GM19468 (cell line): ENCODE results near the gene OR8G1.
A peak's percentile ranks its signal among the peaks of the same experiment; 100 is the strongest.
"Not testable (repeated sequence)": the region's sequence is repeated elsewhere in the genome, so short reads cannot be mapped to it uniquely, and the experiment has no call there.

Source experiments
- ATAC-seq: cut with Tn5 transposase; IDR thresholded peaks from one replicate; pipeline ENCODE4 v1.9.1; 2021; ENCODE audit warnings: mild to moderate bottlenecking, moderate library complexity, moderate number of reproducible peaks; ENCODE audit not compliant: unreplicated experiment; ENCODE audit errors: extremely low read depth

OR8G1 gene

GRCh38 chr11:124240621-124241397 lies at the start of gene OR8G1:
Gene OR8G1, plus strand, starts transcription at chr11:124241095. Its CDS starts 8,581 bp downstream, at chr11:124249676.
- no peak for ATAC-seq

DNA sequence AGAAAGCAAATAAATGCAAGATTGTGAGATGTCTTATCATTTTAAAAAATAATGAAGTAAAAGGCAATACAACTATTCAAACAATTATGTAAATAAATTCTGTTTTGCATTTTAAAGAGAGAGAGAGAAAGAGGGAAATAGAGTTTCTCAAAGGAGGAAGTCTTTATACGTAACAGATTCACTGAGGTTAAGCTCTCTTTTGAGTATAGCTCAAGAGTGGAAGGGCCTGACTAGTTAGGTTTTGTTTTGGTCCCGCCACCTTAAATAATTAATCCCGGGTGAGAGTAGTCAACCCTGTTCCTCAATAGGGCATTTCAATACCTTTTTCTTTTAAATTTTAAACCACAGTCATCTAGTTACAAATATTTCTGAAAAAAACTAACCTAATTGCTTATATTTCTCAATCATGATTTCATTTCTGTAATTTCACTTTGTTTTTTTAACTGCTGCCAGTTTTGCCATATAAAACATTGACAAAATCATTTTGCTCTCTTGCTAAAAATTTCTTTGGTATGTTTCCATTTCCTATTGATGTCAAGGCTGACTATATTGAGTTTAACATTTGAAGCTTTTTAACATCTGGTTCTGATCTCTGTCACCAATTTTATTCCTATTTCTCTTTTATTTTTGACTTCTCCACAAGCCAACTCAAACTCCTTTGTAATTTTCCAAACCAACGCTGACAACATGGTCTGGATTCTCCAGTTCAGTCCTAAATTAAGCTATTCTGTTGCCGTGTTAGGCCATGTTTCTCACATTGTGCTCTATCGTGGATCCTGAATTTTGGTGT lies 47.5 kb upstream of the OR8G1 start:
- no peak for ATAC-seq

DNA sequence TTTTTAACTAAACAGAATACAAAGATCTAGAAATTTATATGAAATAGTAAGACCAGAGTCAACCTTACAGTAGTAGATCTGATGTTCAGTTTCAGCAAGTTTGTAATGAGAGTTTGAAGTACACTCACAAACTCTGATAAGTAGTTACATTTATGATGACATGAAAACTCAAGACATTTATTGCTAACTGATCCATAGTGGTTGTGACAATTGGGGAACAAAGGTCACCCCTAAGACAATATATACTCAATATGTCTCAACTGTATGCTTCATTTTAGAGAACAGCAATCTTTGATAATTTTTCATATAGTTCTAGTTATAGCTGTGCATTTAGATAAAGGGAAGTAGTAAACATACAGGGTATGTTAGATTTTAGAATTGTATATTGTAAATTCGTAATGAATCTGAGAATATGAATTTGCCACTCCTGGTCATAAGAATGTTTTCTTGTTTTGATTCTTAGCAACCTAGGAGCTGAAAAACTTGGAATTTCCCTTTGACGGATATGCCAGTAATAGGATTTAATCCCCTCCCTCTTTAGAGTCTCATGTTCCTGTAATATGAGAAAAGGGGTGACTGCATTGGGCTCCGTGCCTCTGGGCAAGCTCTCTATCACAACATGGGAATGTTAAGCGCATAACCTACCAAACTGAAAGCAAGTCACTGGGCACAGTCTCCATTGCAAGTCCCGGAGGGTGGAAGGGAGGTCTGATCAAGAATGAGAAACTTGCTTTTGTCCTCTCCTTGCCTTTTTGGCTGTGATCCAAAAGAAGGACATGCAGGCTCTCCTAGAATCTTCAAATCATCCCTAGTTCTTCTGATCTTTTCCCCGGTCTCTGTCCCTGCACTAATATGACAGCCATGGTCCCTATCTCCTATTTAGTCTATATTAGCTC lies 46.4 kb upstream of the OR8G1 start:
- no peak for ATAC-seq

DNA sequence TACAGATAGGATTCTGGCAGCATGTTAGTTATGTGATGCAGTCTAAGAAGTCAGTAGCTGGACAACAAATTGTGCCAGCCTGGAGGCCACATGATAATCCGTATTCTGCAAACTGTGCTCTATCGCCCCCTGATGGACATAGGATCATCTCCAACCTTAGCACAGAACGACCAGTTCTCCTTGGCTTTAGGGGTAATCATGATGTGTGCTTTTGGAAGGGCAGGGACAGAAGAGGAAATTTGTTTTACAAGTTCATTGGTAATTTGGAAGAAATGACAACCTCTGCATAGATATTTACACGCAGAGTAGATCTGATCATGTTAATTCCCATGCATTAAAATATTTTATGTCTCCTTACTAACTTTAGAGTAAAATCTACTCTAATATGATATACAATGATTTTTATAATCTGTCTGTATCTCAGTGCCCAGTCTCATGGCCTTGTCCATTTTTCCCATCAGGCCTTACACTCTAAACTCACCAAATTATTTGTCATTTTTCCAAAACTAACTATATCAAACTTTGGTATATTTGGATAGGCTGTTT lies 45.6 kb upstream of the OR8G1 start:
- peak; percentile 64 for ATAC-seq

DNA sequence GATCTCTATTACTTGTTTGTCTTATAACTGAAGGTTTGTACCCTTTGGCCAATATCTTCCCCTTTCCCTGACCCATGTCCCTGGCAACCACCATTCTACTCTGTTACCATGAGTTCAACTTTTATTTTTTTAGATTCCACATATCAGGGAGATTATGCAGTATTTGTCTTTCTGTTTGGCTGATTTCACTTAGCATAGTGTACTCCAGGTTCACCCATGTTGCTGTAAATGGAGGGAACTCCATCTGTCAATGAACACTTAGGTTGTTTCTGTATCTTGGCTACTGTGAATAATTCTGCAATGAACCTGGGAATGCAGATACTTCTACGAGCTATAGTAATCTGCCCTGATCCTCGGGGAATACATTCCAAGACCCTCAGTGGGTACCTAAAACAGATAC lies 42.9 kb upstream of the OR8G1 start:
- no peak for ATAC-seq

DNA sequence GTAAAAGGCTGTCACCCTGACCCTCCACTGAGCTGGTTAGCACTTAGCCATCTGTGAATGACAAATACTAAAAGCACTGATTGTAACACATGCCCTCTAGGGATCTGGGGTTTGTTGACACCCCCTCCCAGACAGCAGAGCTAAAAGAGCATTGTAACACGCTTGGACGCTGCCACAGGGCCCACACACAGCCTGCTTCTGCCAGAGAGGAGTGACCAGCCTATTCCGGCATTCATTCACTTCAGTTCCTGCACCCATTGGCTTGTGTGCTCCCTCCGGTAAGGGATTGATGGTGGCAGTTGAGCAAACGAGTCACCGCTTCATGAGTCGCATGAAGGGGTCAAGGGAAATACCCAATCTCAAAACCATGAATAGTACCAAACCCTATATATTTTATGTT lies 42.0 kb upstream of the OR8G1 start:
- ATAC-seq: no peak

- ATAC-seq: no peak
Measured at GRCh38 chr11:124199702-124200101, 41.2 kb upstream of the OR8G1 start.

GRCh38 chr11:124200671-124201070 lies 40.2 kb upstream of the OR8G1 start:
- ATAC-seq: no peak

DNA sequence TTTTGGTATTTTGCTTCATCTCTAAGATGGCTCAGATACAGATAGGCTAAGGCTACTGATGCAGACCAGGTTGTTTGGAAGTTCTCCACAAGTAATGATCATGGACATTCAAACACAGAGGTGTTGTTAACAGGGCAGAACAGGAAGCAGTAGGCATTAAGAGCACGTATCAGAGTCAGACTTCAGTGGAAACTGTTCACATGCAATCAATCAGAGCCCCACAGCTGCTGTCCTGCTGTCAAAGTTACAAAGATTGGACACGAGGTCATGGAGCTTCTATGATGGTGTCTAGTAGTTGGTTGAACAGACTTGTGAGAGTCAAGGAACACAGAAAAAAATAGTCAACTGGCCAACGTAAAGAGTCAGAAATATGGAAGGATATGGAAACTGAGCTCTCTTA lies 37.9 kb upstream of the OR8G1 start:
- no peak for ATAC-seq

DNA sequence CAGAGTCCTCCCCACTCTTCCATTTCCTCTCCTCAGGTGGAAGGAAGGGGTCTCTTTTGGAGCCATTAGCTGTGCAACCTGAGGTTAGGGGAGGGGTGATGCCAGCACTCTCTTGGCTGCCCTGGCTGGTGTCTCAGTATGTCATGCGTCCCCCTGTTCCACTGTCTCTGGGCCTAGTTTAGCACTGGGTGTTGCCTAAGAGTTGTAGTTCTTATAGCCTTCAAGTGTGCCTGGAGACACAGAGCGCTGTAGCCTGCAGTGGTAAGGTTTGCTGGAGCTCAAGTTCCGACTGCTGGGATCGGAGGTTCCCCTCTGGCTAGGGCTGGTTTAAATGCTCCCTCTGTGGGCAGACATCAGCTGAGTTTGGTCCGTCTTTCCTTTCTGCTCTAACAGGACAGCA lies 36.9 kb upstream of the OR8G1 start:
- no peak for ATAC-seq

- ATAC-seq: no peak
Measured at GRCh38 chr11:124207102-124207792, 33.6 kb upstream of the OR8G1 start.

GRCh38 chr11:124209824-124210357 lies 31.0 kb upstream of the OR8G1 start:
- no peak for ATAC-seq

- no peak for ATAC-seq
Measured at GRCh38 chr11:124210421-124210820, 30.5 kb upstream of the OR8G1 start.

- ATAC-seq: no peak
Measured at GRCh38 chr11:124211321-124211720, 29.6 kb upstream of the OR8G1 start.

- ATAC-seq: no peak
Measured at GRCh38 chr11:124214027-124214426, 26.9 kb upstream of the OR8G1 start.

- no peak for ATAC-seq
Measured at GRCh38 chr11:124219126-124219525, 21.8 kb upstream of the OR8G1 start.

DNA sequence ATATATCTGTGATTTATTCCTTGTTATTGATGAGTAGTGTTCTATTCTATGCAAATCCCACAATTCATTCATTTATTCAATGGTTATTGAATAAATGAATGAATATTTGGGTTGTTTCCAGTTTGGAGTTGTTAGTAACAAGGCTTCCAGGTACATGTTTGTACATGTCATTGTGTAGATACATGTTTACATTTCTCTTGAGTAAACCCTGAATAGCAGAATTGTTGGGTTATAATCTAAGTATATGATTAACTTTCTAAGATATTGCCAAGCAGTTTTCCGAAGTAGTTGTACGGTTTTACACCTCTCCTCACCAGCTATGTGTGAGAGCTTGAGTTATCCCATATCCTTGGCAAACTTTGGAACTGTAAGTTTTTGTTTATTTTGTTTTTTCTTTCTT lies 18.5 kb upstream of the OR8G1 start:
- ATAC-seq: no peak

DNA sequence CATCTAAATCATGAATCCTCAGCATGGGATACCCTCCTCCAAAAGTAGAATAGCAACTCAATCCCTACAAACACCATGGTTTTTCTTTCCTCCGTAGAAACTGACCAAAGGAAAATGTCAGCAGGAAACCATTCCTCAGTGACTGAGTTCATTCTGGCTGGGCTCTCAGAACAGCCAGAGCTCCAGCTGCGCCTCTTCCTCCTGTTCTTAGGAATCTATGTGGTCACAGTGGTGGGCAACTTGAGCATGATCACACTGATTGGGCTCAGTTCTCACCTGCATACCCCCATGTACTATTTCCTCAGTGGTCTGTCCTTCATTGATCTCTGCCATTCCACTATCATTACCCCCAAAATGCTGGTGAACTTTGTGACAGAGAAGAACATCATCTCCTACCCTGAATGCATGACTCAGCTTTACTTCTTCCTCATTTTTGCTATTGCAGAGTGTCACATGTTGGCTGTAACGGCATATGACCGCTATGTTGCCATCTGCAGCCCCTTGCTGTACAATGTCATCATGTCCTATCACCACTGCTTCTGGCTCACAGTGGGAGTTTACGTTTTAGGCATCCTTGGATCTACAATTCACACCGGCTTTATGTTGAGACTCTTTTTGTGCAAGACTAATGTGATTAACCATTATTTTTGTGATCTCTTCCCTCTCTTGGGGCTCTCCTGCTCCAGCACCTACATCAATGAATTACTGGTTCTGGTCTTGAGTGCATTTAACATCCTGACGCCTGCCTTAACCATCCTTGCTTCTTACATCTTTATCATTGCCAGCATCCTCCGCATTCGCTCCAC lies 16.1 kb upstream of the OR8G1 start:
- ATAC-seq: not testable (repeated sequence)

- ATAC-seq: no peak
Measured at GRCh38 chr11:124225471-124225870, 15.4 kb upstream of the OR8G1 start.
